Measurements from ENCODE around the gene MRPS27.

MRPS27 gene

DNA sequence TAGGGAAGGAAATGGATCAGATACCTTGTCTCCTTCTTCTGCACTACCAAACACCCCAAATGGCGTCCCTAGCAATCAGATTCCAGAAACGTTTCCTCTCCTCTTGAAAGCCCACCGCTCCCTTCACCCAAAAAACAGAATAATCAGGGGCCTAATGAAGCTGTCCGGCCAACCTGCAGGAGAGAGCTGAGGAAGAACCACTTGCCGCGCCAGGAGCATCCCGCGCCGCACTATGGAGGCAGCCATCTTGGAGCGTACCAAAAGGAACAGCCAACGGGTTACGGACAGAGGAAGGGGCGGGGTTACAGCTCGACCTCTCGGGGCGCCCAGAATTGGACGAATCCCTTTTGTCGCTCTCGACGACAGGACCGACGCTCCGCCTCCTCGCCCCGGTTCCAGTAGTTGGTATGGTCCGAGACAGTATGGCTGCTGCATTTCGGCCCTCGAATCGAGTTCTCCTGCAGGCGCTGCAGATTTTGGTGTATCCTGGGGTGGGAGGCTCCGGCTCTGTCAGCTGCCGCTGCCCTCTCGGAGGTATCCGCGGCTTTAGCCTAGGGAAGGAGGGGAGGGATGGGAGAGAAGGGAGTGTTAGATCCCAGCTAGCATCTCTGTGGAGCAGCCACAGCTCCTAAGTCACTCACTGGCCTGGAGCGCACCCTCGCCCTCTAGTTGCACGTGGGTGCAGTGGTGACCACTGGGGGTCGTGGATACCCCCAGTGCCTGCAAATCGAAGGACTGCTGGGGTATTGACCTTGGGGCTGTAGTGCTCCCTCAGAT lies at the start of gene MRPS27, which contains the start of gene PTCD2:
Gene MRPS27, minus strand, starts transcription at position 265 of the 777 bp plus-strand sequence. Its CDS starts 19 bp downstream, at position 246.
Gene PTCD2, plus strand, starts transcription at position 398 of the 777 bp plus-strand sequence. Its CDS starts 10 bp downstream, at position 408.
- peak; percentile 95 for DNase-seq

- DNase-seq, result no peak
Measured at GRCh38 chr5:72369711-72370110, 49.7 kb upstream of the MRPS27 start.

DNA sequence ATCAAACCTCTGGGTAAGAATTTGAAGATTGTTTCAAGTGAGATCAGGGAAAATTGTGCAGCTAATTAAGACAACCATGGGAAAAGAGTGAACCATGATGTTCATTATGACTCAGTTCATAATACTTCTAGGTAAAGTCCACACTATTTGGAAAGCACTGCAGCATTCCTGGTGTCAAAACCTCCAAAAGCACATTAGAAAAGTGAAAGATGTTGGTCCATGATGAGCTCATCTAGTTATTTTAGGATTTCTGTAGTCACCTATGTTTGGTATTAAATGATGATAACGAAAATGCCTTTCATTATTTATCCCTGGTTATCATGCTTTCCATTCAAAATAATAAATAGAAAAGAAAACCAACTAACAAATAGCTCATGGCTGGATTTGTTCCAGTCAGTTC lies 49.3 kb upstream of the MRPS27 start:
- no peak for DNase-seq

- DNase-seq, result no peak
Measured at GRCh38 chr5:72368271-72368670, 48.2 kb upstream of the MRPS27 start.

DNA sequence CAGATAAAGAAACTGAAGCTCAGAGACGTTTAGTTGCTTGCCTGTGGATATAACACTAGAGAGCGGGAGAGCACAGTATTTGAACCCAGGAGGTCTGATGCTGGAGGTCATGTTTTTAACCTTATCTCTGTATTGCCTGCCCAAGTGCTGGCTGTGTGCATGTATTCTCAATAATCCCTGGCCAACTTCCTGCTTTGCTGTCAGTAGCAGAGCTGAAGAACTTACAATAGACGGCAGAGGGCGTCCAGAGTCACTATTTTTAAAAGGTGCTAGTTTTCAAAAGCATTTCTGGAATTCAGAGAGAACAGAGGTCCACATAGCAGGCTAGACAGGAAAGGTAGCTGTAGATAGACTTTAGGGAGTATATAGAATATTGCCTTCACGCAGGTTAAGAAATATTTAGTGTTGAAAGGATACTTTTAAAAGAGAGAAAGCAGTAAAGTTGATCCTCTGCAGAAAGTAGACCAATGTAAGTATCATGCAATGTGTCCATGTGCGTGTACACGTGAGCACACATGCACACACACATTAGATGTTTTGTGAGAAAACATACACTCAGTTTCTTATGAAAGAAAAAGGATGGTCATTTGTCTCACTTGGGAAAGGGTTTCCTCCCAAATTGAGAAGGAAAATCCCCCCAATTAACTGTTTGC lies 46.4 kb upstream of the MRPS27 start:
- DNase-seq, result peak; percentile 21

- DNase-seq, result no peak
Measured at GRCh38 chr5:72364951-72365350, 44.9 kb upstream of the MRPS27 start.

GRCh38 chr5:72364171-72364570 lies 44.1 kb upstream of the MRPS27 start:
- DNase-seq, result no peak

GRCh38 chr5:72363166-72363802 lies 43.2 kb upstream of the MRPS27 start:
- DNase-seq, result no peak

DNA sequence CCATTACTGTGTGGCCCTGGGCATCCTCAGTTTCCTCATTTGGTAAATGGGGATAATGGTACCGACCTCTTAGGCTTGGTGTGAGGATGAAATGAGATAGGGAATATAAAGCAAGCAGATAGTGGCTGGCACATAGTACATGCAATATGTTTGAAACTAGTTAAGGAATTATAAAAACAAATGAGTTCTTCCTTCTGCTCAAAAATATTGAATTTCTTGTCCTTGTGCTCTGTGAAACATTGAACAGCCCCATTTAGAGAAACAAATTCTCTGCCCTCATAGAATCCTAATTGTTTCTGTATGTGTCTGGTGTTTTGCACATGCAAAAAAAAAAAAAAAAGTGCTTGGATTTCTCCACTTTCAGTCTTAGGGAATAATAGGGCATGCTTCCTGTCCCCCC lies 39.8 kb upstream of the MRPS27 start:
- no peak for DNase-seq

DNA sequence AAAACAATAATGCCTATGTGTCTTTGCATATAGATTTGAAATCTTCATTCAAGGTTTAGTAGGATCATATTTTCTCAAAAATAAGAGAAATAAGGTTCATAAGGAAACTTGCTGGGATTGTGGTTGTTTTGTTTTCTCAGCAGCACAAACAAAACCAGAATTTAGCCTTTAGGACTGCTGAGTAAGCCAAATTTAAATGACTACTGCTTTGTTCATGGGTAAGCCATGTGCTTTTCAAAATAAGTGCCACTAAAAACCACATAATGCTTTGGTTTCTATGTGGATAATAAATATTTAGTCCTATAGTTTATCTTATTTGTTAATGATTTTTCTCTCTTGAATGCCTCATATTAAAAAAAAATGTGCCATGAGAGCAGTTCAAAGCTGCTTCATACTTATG lies 38.9 kb upstream of the MRPS27 start:
- no peak for DNase-seq

DNA sequence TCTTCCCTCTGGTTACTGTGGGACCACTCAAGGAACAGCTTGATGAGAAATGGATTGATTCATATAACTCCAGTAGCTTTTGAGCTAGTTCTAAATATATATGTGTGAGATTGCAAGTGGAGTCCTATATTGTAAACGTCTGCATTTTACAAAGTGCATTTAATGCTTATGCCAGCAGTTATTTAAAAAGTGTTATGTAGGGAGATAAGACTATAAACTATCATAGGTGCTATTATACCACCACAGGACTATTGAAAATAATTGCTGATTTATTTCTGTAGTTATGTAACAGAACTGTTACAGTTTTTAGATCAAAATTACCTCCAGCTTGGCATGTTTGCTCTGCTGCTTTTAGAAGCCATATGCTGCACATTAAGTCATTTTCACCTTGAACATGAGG lies 36.3 kb upstream of the MRPS27 start:
- DNase-seq, result no peak

- no peak for DNase-seq
Measured at GRCh38 chr5:72355706-72356299, 35.8 kb upstream of the MRPS27 start.

- DNase-seq, result no peak
Measured at GRCh38 chr5:72353046-72353445, 33.0 kb upstream of the MRPS27 start.

DNA sequence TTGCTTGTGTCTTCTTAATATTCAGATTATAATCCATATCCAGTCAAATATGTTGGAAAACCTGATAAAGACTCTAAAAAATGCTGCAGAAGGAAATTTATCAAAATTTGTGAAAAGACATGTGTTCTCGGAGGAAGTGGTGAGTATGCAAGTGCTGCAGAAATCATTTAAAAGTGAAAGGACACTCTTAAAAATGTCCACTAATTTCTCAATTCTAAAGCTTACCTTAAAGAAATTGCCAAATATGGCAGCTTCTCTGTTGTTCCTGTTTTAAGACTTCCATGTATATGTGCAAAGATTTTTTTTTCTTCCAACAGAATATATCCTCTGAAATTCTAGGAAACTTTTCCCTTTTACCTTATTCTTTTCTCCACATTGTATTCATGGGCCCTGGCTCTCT lies 32.6 kb upstream of the MRPS27 start:
- no peak for DNase-seq

DNA sequence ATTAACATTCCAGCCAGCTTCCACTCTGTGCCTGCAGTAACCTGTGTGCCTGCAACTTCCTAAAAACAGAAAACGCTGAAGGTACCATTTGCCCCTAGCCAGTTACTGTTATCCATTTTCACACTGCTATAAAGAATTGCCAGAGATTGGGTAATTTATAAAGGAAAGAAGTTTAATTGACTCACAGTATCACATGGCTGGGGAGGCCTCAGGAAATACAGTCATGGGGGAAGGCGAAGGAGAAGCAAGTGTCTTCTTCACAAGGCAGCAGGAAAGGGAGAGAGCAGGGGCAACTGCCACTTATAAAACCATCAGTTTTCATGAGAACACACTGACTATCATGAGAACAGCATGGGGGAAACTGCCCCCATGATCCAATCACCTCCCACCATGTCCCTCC lies 31.3 kb upstream of the MRPS27 start:
- no peak for DNase-seq

DNA sequence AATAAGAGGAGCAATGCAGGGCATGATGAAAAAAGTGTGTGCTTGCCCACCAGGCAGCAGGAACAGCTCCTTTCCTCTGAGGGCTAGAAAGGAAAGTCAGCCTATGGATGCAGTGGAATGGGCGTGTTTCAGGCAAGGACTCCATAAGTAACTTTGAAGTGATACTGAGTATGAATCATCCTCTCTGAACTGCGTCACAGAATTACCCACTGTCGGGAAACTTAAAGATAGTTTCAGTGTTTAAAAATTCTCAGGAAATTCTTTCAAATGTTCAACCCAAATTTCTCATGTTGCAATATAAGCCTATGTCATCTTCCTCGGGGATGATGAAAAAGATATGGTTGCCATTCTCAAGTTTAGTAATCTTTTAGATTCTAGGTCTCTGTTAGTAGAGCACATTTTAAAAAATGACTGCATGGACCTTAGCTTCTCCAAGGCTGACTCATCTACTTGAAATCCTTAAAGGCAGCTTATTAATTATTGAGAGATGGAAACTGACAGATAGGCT lies 27.8 kb upstream of the MRPS27 start:
- DNase-seq, result no peak

DNA sequence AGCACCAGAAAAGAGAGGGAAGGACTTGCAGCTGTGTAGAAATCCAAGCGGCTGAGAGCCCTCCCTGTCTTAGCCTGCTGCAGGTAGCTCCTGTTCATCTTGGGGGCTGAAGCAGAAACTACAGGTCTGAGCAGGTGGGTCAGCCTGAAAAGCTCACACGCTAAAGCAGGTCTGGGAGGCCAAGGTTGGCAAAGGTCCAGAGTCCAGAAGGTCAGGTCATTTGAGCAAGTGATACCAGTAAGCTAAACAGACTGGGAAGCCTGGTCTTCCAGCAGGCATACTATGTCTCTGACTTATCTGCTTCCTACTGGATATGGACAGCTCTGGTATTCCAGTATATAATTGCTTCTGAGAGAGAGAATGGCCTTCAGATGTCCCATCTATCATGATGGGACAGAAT lies 26.4 kb upstream of the MRPS27 start:
- no peak for DNase-seq

DNA sequence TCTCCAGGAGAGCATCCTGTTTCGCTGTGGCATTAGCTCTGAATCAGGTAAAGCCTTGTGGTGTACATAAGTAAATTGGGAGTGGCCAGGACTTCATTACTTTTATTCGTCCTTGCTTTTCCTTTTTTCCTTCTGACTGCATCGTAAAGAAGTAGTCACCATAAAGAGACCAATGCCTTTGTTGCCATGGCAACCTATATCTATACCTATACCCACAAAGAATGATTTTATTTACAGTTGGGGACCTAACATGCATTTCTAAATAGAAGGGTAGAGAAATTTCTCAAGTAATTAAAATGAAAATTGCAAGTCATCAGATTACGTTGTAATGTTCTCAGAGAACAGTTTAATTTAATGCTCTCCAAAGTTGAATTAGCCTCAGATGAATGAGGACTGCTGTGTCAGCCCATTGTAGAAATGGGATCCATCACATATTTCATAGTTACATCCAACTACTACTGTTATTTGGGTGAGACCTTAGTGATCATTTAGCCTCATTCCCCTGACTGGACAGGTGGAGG lies 18.7 kb upstream of the MRPS27 start:
- no peak for DNase-seq

GRCh38 chr5:72337159-72337558 lies 17.1 kb upstream of the MRPS27 start:
- DNase-seq, result no peak

GRCh38 chr5:72330712-72331111 lies 10.7 kb upstream of the MRPS27 start:
- DNase-seq, result no peak

DNA sequence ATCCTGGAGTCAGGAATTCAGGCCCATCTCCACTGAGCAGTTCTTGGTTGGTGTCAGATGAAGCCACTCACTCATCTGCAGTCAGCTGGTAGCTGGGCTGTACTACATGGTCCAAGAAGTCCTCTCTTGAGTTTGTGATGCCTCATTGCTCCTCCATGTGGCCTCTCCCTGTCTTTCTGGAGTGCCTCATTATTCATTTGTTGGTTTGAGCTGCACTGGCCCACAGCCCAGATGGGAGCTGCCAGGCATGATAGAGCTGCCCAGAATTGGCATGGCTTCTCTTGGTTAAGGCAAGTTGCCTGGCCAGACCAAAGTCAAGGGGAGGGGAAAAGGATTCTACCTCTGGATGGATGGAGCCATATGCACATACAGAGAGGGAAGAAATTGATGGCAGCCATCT lies 8.1 kb upstream of the MRPS27 start:
- no peak for DNase-seq

DNA sequence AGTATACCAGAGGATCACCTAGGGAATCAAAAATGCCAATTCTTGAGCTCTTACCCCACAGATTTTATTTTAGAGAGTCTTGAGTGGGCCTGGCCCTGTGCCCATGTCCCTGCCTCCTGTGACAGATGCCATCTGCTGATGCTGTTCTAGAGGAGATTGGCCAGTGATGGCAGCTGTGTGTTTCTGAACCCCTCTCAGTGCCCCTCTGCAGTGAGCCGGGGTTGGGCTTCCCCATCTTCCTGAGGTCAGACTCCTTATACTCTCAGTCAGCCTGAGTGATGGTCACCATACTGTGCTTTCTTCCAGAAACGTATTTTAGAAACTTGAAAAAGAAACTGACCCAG lies 6.2 kb upstream of the MRPS27 start:
- no peak for DNase-seq
